GM21786 (cell line): Measurements from ENCODE around the gene CECR2.

Experiments used
- ATAC-seq: cut with Tn5 transposase; IDR thresholded peaks from one replicate; pipeline ENCODE4 v1.9.1; 2021; ENCODE audit not compliant: unreplicated experiment

The CECR2 gene

GRCh38 chr22:17369439-17370025 is at the start of gene CECR2:
TSS of gene CECR2 (plus strand) at chr22:17369460. CDS start at chr22:17369784, 324 bp downstream.
- ATAC-seq, result no peak

GRCh38 chr22:17319546-17319945 is 49.7 kb upstream of the CECR2 start:
- ATAC-seq, result no peak

- ATAC-seq, result no peak
Measured at GRCh38 chr22:17322511-17322910, 46.7 kb upstream of the CECR2 start.

- ATAC-seq, result no peak
Measured at GRCh38 chr22:17331690-17332089, 37.6 kb upstream of the CECR2 start.

GRCh38 chr22:17332109-17332800 is 37.0 kb upstream of the CECR2 start:
- ATAC-seq, result no peak

- ATAC-seq, result no peak
Measured at GRCh38 chr22:17334059-17334458, 35.2 kb upstream of the CECR2 start.

- ATAC-seq, result no peak
Measured at GRCh38 chr22:17334983-17335382, 34.3 kb upstream of the CECR2 start.

- ATAC-seq, result no peak
Measured at GRCh38 chr22:17336061-17336460, 33.2 kb upstream of the CECR2 start.

GRCh38 chr22:17337639-17338038 is 31.6 kb upstream of the CECR2 start:
- no peak for ATAC-seq

- ATAC-seq, result no peak
Measured at GRCh38 chr22:17339095-17339693, 30.1 kb upstream of the CECR2 start.

- no peak for ATAC-seq
Measured at GRCh38 chr22:17342361-17342760, 26.9 kb upstream of the CECR2 start.

- ATAC-seq, result no peak
Measured at GRCh38 chr22:17343766-17344165, 25.5 kb upstream of the CECR2 start.

GRCh38 chr22:17346578-17346977 is 22.7 kb upstream of the CECR2 start:
- no peak for ATAC-seq

GRCh38 chr22:17347724-17348123 is 21.5 kb upstream of the CECR2 start:
- ATAC-seq, result no peak

GRCh38 chr22:17348464-17349103 is 20.7 kb upstream of the CECR2 start:
- ATAC-seq, result no peak

- no peak for ATAC-seq
Measured at GRCh38 chr22:17349172-17349571, 20.1 kb upstream of the CECR2 start.

- no peak for ATAC-seq
Measured at GRCh38 chr22:17350292-17350691, 19.0 kb upstream of the CECR2 start.

GRCh38 chr22:17352798-17353197 is 16.5 kb upstream of the CECR2 start:
- no peak for ATAC-seq

- ATAC-seq, result no peak
Measured at GRCh38 chr22:17357688-17358087, 11.6 kb upstream of the CECR2 start.

GRCh38 chr22:17358415-17358814 is 10.8 kb upstream of the CECR2 start:
- no peak for ATAC-seq

- ATAC-seq, result no peak
Measured at GRCh38 chr22:17359501-17359900, 9.8 kb upstream of the CECR2 start.

GRCh38 chr22:17366329-17366728 is 2.9 kb upstream of the CECR2 start:
- ATAC-seq, result no peak
